SK-N-SH (cell line): ENCODE data around the gene LRRC27. TPM values are rescaled to one million over a fixed set of nuclear protein-coding genes. Genes with fewer than 3 reads are reported as not detected.

Experiments
- CTCF ChIA-PET: fragments of 300-600, 350-600 bp; formaldehyde crosslinking; extraction: SDS; loops from one replicate; lab custom pipeline; 2021; lab: Yijun Ruan, JAX
- POLR2A ChIA-PET: fragments of 350-600 bp; sonication (Branson Sonifier 250); formaldehyde crosslinking; extraction: SDS; loops from one replicate; lab custom pipeline; 2020; ENCODE audit warnings: antibody characterized with exemption, inconsistent platforms; lab: Yijun Ruan, JAX
- DNase-seq: peaks from one replicate; pipeline ENCODE4 v3.0.0; 2012
- H2AFZ ChIP-seq: fragments of 200-600 bp; sonication (generic); 2 replicates; pipeline ENCODE4 v1.8.1; 2016; ENCODE audit warnings: antibody characterized with exemption, mild to moderate bottlenecking, low read depth
- H3F3A ChIP-seq: fragments of 200-600 bp; sonication (generic); replicated peaks from 2 replicates; pipeline ENCODE3; 2016; ENCODE audit warnings: antibody characterized with exemption, mild to moderate bottlenecking; ENCODE audit not compliant: insufficient read depth
- H3K27ac ChIP-seq, 2 experiments: fragments of 200-500 bp in 1 of 2; fragments of 200-600 bp in 1 of 2; sonication (Bioruptor generic) in 1 of 2; sonication (generic), shearing (Covaris generic) in 1 of 2; 2 replicates each; pipeline versions ENCODE4 v1.5.1 to v1.6.1; 2014 to 2016; ENCODE audit warnings: low read depth in 2 of 2, inconsistent platforms in 1 of 2, low read length in 1 of 2, mild to moderate bottlenecking in 1 of 2, mixed read lengths in 1 of 2
- H3K27me3 ChIP-seq: fragments of 200-600 bp; sonication (generic), shearing (Covaris generic); 2 replicates; pipeline ENCODE4 v1.6.1; 2016; ENCODE audit warnings: mixed run types; ENCODE audit not compliant: insufficient read depth
- H3K36me3 ChIP-seq, 2 experiments: fragments of 200-500 bp in 1 of 2; fragments of 200-600 bp in 1 of 2; sonication (Bioruptor generic) in 1 of 2; sonication (generic) in 1 of 2; replicated peaks in 1 of 2; 2 replicates each; pipeline versions ENCODE3 to v1.5.1; 2014 to 2016; ENCODE audit warnings: low read length in 1 of 2, mild to moderate bottlenecking in 1 of 2; ENCODE audit not compliant: insufficient read depth in 2 of 2, control insufficient read depth in 1 of 2
- H3K4me1 ChIP-seq, 2 experiments: fragments of 200-500 bp in 1 of 2; fragments of 200-600 bp in 1 of 2; sonication (Bioruptor generic) in 1 of 2; sonication (generic), shearing (Covaris generic) in 1 of 2; 2 replicates each; pipeline versions ENCODE4 v1.5.1 to v1.6.1; 2014 to 2016; ENCODE audit warnings: low read depth in 1 of 2, low read length in 1 of 2, mixed run types in 1 of 2; ENCODE audit not compliant: insufficient read depth in 2 of 2, control insufficient read depth in 1 of 2
- H3K4me2 ChIP-seq: fragments of 200-600 bp; sonication (generic), shearing (Covaris generic); 2 replicates; pipeline ENCODE4 v1.6.1; 2017; ENCODE audit warnings: mixed run types
- H3K4me3 ChIP-seq, 2 experiments: fragments of 200-500 bp in 1 of 2; fragments of 200-600 bp in 1 of 2; sonication (Bioruptor generic) in 1 of 2; sonication (generic), shearing (Covaris generic) in 1 of 2; 2 replicates each; pipeline versions ENCODE4 v1.5.1 to v1.8.1; 2014 to 2016; ENCODE audit warnings: low read depth in 2 of 2, inconsistent platforms in 1 of 2, low read length in 1 of 2, mild to moderate bottlenecking in 1 of 2, mixed read lengths in 1 of 2, moderate library complexity in 1 of 2
- H3K79me2 ChIP-seq: fragments of 200-600 bp; sonication (generic); 2 replicates; pipeline ENCODE4 v1.8.1; 2017; ENCODE audit warnings: mild to moderate bottlenecking; ENCODE audit not compliant: insufficient read depth
- H3K9ac ChIP-seq: fragments of 200-600 bp; sonication (generic); 2 replicates; pipeline ENCODE4 v1.6.1; 2017; ENCODE audit warnings: mixed run types
- H3K9me2 ChIP-seq: fragments of 200-600 bp; sonication (generic); 2 replicates; pipeline ENCODE4 v1.6.1; 2017; ENCODE audit warnings: mixed run types
- H3K9me3 ChIP-seq: fragments of 200-600 bp; sonication (generic); 2 replicates; pipeline ENCODE4 v1.6.1; 2017; ENCODE audit warnings: mixed run types, mild to moderate bottlenecking, moderate library complexity
- H4K20me1 ChIP-seq: fragments of 200-600 bp; sonication (generic); 2 replicates; pipeline ENCODE4 v1.6.1; 2017; ENCODE audit warnings: mild to moderate bottlenecking, mixed run types; ENCODE audit not compliant: insufficient read depth
- CHD2 ChIP-seq: fragments of 150-350 bp; IDR thresholded peaks from 2 replicates; pipeline ENCODE4 v1.6.1; 2018; ENCODE audit warnings: low read length; ENCODE audit not compliant: partially characterized antibody
- ELF1 ChIP-seq: IDR thresholded peaks from 2 replicates; pipeline ENCODE4 v1.4.0; 2012
- EZH2phosphoT487 ChIP-seq: fragments of 200-600 bp; sonication (generic); IDR thresholded peaks from 2 replicates; pipeline ENCODE4 v1.6.1; 2017; ENCODE audit warnings: low read depth, mixed run types, mild to moderate bottlenecking, antibody characterized with exemption, moderate library complexity, borderline replicate concordance
- FOXJ3 ChIP-seq: sonication (generic); formaldehyde crosslinking; IDR thresholded peaks from 2 replicates; pipeline ENCODE4 v1.5.1; 2020; ENCODE audit warnings: mild to moderate bottlenecking, missing genetic modification reagents
- FOXM1 ChIP-seq: IDR thresholded peaks from 2 replicates; pipeline ENCODE4 v1.4.0; 2012; ENCODE audit warnings: low read depth, mild to moderate bottlenecking
- GABPA ChIP-seq: IDR thresholded peaks from 2 replicates; pipeline ENCODE4 v1.4.0; 2012; ENCODE audit warnings: low read depth, mild to moderate bottlenecking
- IRF3 ChIP-seq: fragments of 150-350 bp; IDR thresholded peaks from 2 replicates; pipeline ENCODE4 v1.6.1; 2016; ENCODE audit warnings: mild to moderate bottlenecking, low read depth, low read length
- MAX ChIP-seq: IDR thresholded peaks from 2 replicates; pipeline ENCODE4 v1.4.0; 2012; ENCODE audit warnings: low read depth
- MXI1 ChIP-seq: IDR thresholded peaks from 2 replicates; pipeline ENCODE4 v1.6.1; 2012; ENCODE audit warnings: mild to moderate bottlenecking, low read depth, low read length, improper control_type of control experiment
- NRF1 ChIP-seq: IDR thresholded peaks from 2 replicates; pipeline ENCODE4 v1.6.1; 2012; ENCODE audit warnings: low read depth, mild to moderate bottlenecking, low read length
- PBX3 ChIP-seq: IDR thresholded peaks from 2 replicates; pipeline ENCODE4; 2012
- POLR2AphosphoS5 ChIP-seq: IDR thresholded peaks from 2 replicates; pipeline ENCODE4 v1.6.1; 2012; ENCODE audit warnings: low read depth, low read length
- RCOR1 ChIP-seq: fragments of 150-350 bp; IDR thresholded peaks from 2 replicates; pipeline ENCODE4 v1.6.1; 2017; ENCODE audit warnings: antibody characterized with exemption, low read length
- REST ChIP-seq: IDR thresholded peaks from 2 replicates; pipeline ENCODE4 v1.6.1; 2012; ENCODE audit warnings: mild to moderate bottlenecking, low read depth, low read length, moderate library complexity
- RFX5 ChIP-seq: IDR thresholded peaks from 2 replicates; pipeline ENCODE4 v1.6.1; 2012; ENCODE audit warnings: mild to moderate bottlenecking, improper control_type of control experiment, low read length
- SMC3 ChIP-seq: IDR thresholded peaks from 2 replicates; pipeline ENCODE4 v1.6.1; 2012; ENCODE audit warnings: low read depth, low read length, improper control_type of control experiment
- TAF1 ChIP-seq: IDR thresholded peaks from 2 replicates; pipeline ENCODE4 v1.6.1; 2012; ENCODE audit warnings: low read depth, mild to moderate bottlenecking, low read length, moderate library complexity, borderline replicate concordance
- TEAD4 ChIP-seq: IDR thresholded peaks from 2 replicates; pipeline ENCODE4 v1.4.0; 2012; ENCODE audit warnings: mild to moderate bottlenecking, borderline replicate concordance; ENCODE audit not compliant: insufficient read depth
- USF1 ChIP-seq: IDR thresholded peaks from 2 replicates; pipeline ENCODE4 v1.4.0; 2012; ENCODE audit warnings: low read depth, borderline replicate concordance
- ZBTB33 ChIP-seq: IDR thresholded peaks from 2 replicates; pipeline ENCODE4 v1.4.0; 2012; ENCODE audit warnings: low read depth, borderline replicate concordance
- WGBS: methylation state at CpG from one replicate; pipeline ENCODE4 v1.1.6; 2017; ENCODE audit warnings: low lambda C conversion rate; 5-methylcytosine and 5-hydroxymethylcytosine counted together
- polyA plus RNA-seq, 3 experiments: library from polyadenylated mRNA; depleted of rRNA; stranded (reverse); fragments of >200 nt; gene quantifications; 2 replicates each; pipeline ENCODE4 v1.2.3, GENCODE V29; 2012

LRRC27 gene
- polyA plus RNA-seq, 1 of the 3 experiments (the other 2 are of a cell fraction), result 10.0 TPM

GRCh38 chr10:132423966-132424861 lies 92.2 kb downstream of the LRRC27 start:
- no peak for TF ChIP-seq RCOR1
- no peak for TF ChIP-seq GABPA
- no peak for TF ChIP-seq ZBTB33
- no peak for TF ChIP-seq CHD2
- TF ChIP-seq ELF1, result no peak
- TF ChIP-seq MAX, result no peak
- no peak for TF ChIP-seq IRF3
- TF ChIP-seq PBX3, result no peak
- TF ChIP-seq EZH2phosphoT487, result no peak
- no peak for TF ChIP-seq NRF1
- no peak for TF ChIP-seq POLR2AphosphoS5
- no peak for TF ChIP-seq USF1
- TF ChIP-seq REST, result no peak
- no peak for TF ChIP-seq TEAD4
- TF ChIP-seq MXI1, result no peak
- no peak for TF ChIP-seq TAF1
- TF ChIP-seq FOXJ3 (CRISPR knock-in tag), result no peak
- no peak for TF ChIP-seq FOXM1
- TF ChIP-seq RFX5, result no peak
- TF ChIP-seq SMC3, result no peak
- H3K9ac ChIP-seq, result no peak overlapping the region
- no peaks in the 10 kb centered on the region for H3K79me2 ChIP-seq
- no peak overlapping the region for H3K4me2 ChIP-seq
- no peak overlapping the region for H3K4me3 ChIP-seq
- 85% methylated on average over 19 of the region's 21 CpGs for WGBS
- ChIA-PET POLR2A (no interaction called here), CTCF (interaction anchor here (1.0 kb wide), 1 partner anchor 13 kb away, joined by 4 read pairs; no protein-coding TSS in a partner anchor)
- H2AFZ ChIP-seq, result no peak overlapping the region
- H3K4me1 ChIP-seq, result peaks cover 8 to 32% of the 10 kb centered on the region in 2 experiments; a peak in 2 of 4 replicates
- H3F3A ChIP-seq, result no peaks in the 10 kb centered on the region
- no peak overlapping the region; a peak in 1 of 4 replicates for H3K27ac ChIP-seq
- H3K9me2 ChIP-seq, result no peaks in the 10 kb centered on the region
- H3K27me3 ChIP-seq, result no peaks in the 10 kb centered on the region
- H3K9me3 ChIP-seq, result no peaks in the 10 kb centered on the region
- no peaks in the 10 kb centered on the region for H4K20me1 ChIP-seq
- DNase-seq, result peak; percentile 37
- no peaks in the 10 kb centered on the region for H3K36me3 ChIP-seq
